Subcutaneous adipose tissue (tissue), 4 donors: ENCODE results near the gene LSP1. TPM values are rescaled to one million over a fixed set of nuclear protein-coding genes. Genes with fewer than 3 reads are reported as not detected.

ENCODE experiments used
- CTCF ChIP-seq: fragments of 450-650 bp; IDR thresholded peaks from one replicate; pipeline ENCODE4 v1.5.1; 2016; ENCODE audit warnings: low read depth, mild to moderate bottlenecking, control low read depth, antibody characterized with exemption, moderate library complexity
- total RNA-seq, 4 donors: library from RNA; depleted of rRNA; stranded (reverse); fragments of >200 nt; gene quantifications; one replicate each; pipeline ENCODE4 v1.1.0, GENCODE V29; 2016

Gene LSP1
- total RNA-seq, 4 donors from 2014 or later: 15.8 to 196 (median 73.4) TPM

DNA sequence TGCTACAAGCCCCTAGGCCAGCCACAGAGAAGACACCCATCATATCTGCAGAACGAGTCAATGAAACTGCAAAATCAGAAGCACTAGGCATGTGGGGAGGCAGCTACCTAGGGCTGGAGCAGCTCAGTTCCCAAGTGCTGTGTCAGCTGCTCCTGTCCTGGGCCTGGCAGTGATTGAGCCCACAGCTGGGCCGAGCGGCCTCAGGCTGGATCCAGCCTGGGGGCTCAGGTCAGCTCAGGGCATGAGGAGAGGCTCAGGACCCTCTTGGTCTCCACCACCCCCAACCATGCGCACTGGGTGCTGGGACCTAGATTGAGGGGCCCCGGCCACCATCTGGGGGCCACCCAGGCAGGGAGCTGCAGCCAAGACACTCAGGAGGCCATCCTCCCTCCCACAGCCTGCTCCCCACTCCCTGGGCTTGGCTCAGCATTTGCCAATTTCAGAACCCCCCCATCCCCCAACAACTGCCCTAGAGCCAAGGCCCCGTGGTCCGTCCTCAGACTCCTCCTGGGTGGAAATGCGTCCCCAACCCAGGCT lies 64.2 kb downstream of the LSP1 start:
- no peak for TF ChIP-seq CTCF

- no peak for TF ChIP-seq CTCF
Observed at GRCh38 chr11:1917523-1918435, 64.9 kb downstream of the LSP1 start.

GRCh38 chr11:1918436-1919315 lies 65.8 kb downstream of the LSP1 start:
- TF ChIP-seq CTCF: no peak

- no peak for TF ChIP-seq CTCF
Observed at GRCh38 chr11:1919391-1920127, 66.7 kb downstream of the LSP1 start, which contains the start of gene TNNT3. Gene TNNT3 (plus strand): TSS chr11:1919703. CDS start chr11:1922875, 3,172 bp downstream.

DNA sequence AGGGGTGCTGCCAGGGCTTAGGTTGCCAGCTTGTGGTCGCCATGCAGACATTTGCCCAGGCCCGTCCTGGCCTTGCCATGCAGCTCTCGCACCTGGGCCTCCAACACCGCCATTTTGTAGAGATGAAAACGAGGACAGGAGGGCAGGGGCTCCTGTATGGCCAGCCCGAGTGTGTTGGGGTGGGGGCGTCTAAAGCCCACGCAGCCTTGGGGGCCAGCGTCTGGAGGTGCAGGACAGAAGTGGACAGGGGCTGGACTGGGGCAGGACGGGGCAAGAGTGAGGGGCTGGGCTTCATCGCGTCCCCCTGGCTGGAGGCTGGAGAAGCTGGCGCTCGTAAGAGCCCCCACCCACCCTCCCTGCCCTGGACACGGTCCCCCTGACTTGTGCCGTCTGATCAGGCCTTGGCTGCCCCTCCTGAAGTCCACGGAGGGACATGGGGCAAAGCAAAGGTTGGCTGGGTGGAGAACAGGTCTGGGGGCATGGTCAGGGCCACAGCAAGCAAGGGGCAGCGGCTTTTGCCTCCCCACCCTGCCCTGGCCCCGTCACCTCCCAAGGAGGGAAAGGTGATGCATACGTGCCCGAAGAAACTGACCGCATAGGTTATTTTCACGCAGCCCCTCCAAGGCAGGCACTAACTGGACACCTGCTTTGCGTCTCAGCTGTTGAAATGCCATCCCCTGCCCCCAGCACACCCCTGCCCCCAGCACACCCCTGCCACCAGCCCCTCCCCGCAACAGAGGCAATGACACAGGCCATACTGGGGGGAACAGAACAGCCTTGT lies 67.4 kb downstream of the LSP1 start:
- TF ChIP-seq CTCF: no peak

DNA sequence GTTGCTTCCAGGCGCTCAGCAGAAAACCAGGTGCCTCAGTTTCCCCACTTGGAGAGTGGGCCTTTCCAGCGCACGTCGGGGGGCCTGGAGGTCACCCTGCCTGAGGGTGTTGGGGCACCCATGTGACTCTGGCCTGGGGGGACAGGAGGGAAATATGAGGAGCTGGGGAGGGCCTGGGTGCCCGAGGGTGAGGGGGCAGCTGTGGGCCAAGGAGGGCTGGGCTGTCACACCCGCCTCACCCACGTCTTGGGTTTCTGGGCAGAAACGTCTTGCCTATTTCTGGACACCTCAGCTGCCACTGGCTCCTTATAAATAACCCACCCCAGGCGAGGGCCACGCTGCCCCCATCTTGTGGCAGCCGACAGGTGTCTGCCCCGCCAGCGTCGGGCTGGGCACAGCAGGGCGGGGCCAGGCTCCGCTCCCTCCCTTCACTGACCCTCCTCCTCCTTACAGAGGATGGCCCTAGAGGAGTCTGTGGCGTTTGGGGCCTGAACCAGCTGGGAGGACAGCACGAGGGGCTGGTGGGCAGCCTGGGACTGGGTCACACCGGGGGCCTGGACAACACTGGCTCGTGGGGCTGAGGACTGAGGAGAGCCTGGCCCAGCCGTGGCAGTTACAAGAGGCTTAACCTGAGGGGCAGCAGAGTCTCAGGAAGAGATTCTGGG lies 68.2 kb downstream of the LSP1 start:
- TF ChIP-seq CTCF: no peak
